Measurements from ENCODE around the gene BLTP1.
"Not testable (repeated sequence)": the region's sequence is repeated elsewhere in the genome, so short reads cannot be mapped to it uniquely, and the experiment has no call there.

The BLTP1 gene, protein sequence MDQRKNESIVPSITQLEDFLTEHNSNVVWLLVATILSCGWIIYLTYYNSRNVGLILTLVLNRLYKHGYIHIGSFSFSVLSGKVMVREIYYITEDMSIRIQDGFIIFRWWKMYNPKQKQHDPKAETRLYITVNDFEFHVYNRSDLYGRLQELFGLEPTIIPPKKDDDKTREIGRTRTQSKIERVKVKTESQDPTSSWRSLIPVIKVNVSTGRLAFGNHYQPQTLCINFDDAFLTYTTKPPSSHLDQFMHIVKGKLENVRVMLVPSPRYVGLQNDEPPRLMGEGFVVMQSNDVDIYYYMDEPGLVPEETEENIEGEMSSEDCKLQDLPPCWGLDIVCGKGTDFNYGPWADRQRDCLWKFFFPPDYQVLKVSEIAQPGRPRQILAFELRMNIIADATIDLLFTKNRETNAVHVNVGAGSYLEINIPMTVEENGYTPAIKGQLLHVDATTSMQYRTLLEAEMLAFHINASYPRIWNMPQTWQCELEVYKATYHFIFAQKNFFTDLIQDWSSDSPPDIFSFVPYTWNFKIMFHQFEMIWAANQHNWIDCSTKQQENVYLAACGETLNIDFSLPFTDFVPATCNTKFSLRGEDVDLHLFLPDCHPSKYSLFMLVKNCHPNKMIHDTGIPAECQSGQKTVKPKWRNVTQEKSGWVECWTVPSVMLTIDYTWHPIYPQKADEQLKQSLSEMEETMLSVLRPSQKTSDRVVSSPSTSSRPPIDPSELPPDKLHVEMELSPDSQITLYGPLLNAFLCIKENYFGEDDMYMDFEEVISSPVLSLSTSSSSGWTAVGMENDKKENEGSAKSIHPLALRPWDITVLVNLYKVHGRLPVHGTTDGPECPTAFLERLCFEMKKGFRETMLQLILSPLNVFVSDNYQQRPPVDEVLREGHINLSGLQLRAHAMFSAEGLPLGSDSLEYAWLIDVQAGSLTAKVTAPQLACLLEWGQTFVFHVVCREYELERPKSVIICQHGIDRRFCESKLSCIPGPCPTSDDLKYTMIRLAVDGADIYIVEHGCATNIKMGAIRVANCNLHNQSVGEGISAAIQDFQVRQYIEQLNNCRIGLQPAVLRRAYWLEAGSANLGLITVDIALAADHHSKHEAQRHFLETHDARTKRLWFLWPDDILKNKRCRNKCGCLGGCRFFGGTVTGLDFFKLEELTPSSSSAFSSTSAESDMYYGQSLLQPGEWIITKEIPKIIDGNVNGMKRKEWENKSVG (N-terminal part only)

DNA sequence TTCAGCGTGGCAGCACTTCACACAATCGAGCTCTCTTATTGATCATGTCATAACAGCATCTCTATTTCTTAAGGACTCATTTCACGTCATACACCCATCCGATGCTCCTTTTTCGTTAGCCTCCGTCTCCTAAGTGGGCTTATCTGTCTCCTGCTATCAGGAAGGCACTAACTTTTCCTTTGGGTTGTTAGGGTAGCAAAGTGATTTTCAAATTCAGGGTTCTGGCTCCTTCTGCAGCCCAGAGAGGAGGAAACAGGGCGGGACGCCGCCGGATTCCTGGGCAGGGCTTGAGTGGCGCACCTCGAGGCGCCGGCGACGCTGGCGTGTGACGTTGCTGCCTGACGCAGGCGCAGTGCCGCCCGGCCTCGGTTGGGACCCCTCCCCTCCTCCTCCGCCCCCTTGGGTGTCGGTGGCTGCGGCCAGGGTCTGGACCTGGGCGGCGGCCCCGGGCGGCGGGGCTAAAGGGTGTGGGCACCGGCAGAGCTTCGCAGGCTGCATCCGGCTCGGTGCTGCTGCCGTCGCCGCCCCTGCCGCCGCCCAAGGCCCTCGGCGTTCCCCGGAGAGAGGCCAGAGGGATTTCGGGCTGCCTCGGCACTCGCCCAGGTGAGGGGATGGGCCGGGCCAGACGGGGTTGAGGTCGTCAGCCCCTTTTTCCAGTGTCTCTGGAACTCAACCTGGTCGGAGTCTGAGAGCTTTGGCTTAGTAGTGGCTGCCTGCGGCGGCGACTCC lies at the start of gene BLTP1:
TSS of gene BLTP1 (plus strand) at position 350 of the 729 bp plus-strand sequence. CDS start 18,317 bp downstream, outside the sequence.
- peak within 1 kb of the TSS; percentile 91 for H3K4me3 ChIP-seq (replicated peaks; ENCODE audit: low read depth, low read length)
- H3K27me3 ChIP-seq (replicated peaks; ENCODE audit: control insufficient read depth, insufficient read depth, low read length) = no peaks in the 10 kb centered on the region
- no peaks in the 10 kb centered on the region for H3K36me3 ChIP-seq (ENCODE audit: control insufficient read depth, insufficient read depth, low read length)
- DNase-seq (ENCODE audit: extremely low read depth, insufficient read length) = peak; percentile 89
- TF ChIP-seq, protein P1, sequence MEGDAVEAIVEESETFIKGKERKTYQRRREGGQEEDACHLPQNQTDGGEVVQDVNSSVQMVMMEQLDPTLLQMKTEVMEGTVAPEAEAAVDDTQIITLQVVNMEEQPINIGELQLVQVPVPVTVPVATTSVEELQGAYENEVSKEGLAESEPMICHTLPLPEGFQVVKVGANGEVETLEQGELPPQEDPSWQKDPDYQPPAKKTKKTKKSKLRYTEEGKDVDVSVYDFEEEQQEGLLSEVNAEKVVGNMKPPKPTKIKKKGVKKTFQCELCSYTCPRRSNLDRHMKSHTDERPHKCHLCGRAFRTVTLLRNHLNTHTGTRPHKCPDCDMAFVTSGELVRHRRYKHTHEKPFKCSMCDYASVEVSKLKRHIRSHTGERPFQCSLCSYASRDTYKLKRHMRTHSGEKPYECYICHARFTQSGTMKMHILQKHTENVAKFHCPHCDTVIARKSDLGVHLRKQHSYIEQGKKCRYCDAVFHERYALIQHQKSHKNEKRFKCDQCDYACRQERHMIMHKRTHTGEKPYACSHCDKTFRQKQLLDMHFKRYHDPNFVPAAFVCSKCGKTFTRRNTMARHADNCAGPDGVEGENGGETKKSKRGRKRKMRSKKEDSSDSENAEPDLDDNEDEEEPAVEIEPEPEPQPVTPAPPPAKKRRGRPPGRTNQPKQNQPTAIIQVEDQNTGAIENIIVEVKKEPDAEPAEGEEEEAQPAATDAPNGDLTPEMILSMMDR (IDR thresholded peaks at IDR 0.05; ENCODE audit: insufficient read depth, low read length, poor library complexity, severe bottlenecking) = no peak

GRCh38 chr4:122104184-122104583 lies 47.9 kb upstream of the BLTP1 start:
- no peak for DNase-seq (ENCODE audit: extremely low read depth, insufficient read length)
- TF ChIP-seq, protein P1 (IDR thresholded peaks at IDR 0.05; ENCODE audit: insufficient read depth, low read length, poor library complexity, severe bottlenecking) = no peak
- Histone ChIP-seq H3K4me3 (replicated peaks; ENCODE audit: low read depth, low read length) (no peak overlapping the region), H3K27me3 (replicated peaks; ENCODE audit: control insufficient read depth, insufficient read depth, low read length) (no peaks in the 10 kb centered on the region), H3K36me3 (ENCODE audit: control insufficient read depth, insufficient read depth, low read length) (no peaks in the 10 kb centered on the region)

DNA sequence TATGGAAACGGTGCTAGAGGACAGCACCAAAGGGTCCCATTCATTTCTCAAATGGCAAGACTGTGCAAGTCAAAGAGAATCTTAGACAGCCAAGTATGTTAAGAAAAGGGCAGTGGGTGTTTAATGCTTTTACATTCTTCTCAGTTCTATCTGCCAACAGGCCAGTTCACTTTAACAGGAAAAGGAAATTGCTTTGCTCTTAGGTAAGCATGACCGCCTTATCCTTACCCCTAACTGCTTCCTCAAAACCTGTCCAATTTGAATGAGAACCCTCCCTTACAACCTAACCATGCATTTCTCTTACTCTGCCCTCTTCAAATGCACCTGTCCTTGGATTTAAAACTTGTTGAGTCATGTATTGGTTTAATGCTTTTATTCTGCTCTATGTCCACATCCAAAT lies 44.5 kb upstream of the BLTP1 start:
- Histone ChIP-seq H3K27me3 (replicated peaks; ENCODE audit: control insufficient read depth, insufficient read depth, low read length) (no peaks in the 10 kb centered on the region), H3K36me3 (ENCODE audit: control insufficient read depth, insufficient read depth, low read length) (no peaks in the 10 kb centered on the region), H3K4me3 (replicated peaks; ENCODE audit: low read depth, low read length) (no peak overlapping the region)
- TF ChIP-seq, protein P1 (IDR thresholded peaks at IDR 0.05; ENCODE audit: insufficient read depth, low read length, poor library complexity, severe bottlenecking) = no peak
- no peak for DNase-seq (ENCODE audit: extremely low read depth, insufficient read length)

DNA sequence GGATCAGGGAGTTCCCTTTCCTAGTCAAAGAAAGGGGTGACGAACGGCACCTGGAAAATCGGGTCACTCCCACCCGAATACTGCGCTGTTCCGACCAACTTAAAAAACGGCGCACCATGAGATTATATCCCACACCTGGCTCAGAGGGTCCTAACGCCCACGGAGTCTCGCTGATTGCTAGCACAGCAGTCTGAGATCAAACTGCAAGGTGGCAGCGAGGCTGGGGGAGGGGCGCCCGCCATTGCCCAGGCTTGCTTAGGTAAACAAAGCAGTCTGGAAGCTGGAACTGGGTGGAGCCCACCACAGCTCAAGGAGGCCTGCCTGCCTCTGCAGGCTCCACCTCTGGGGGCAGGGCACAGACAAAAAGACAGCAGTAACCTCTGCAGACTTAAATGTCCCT lies 41.8 kb upstream of the BLTP1 start:
- not testable (repeated sequence) for H3K36me3 ChIP-seq (ENCODE audit: control insufficient read depth, insufficient read depth, low read length); DNase-seq (ENCODE audit: extremely low read depth, insufficient read length); H3K27me3 ChIP-seq (replicated peaks; ENCODE audit: control insufficient read depth, insufficient read depth, low read length); H3K4me3 ChIP-seq (replicated peaks; ENCODE audit: low read depth, low read length)

DNA sequence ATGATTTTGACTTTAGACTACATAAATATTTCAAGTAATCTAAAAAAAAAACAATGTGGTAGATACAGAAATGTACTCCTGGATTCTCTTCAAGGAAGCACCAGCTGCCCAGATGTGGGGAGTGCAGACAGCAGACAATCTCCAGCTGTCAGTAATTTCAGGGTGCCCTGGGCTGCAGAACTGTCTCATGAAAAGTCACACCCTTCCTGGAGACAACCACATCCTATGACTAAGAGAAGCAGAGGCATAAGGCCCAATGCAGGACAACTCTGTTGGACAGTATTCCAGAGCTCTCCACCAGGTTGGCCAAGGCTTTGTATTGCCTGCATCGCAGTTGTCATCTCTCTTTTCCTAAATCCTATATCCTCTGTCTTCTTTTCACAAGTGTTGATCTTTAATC lies 34.4 kb upstream of the BLTP1 start:
- Histone ChIP-seq H3K27me3 (replicated peaks; ENCODE audit: control insufficient read depth, insufficient read depth, low read length) (no peaks in the 10 kb centered on the region), H3K4me3 (replicated peaks; ENCODE audit: low read depth, low read length) (no peak overlapping the region), H3K36me3 (ENCODE audit: control insufficient read depth, insufficient read depth, low read length) (no peaks in the 10 kb centered on the region)
- TF ChIP-seq, protein P1 (IDR thresholded peaks at IDR 0.05; ENCODE audit: insufficient read depth, low read length, poor library complexity, severe bottlenecking) = no peak
- no peak for DNase-seq (ENCODE audit: extremely low read depth, insufficient read length)

Measured in GM06990 (cell line).